HEK293 (cell line): ENCODE measurements around the gene PDHX.

Source experiments
- CTCF ChIA-PET: fragments of 350-600 bp; formaldehyde crosslinking; extraction: SDS; loops from one replicate; lab custom pipeline; 2021; ENCODE audit warnings: antibody characterized with exemption; lab: Yijun Ruan, JAX
- POLR2A ChIA-PET: fragments of 300-600 bp; formaldehyde crosslinking; extraction: SDS; loops from one replicate; lab custom pipeline; 2020; ENCODE audit warnings: antibody characterized with exemption, inconsistent platforms; lab: Yijun Ruan, JAX
- H3K27ac ChIP-seq: fragments of 200-500 bp; sonication (Bioruptor generic); 2 replicates; pipeline ENCODE4 v1.5.1; 2014; ENCODE audit warnings: low read depth, low read length, control low read depth, inconsistent platforms; ENCODE audit errors: extremely low read depth
- H3K36me3 ChIP-seq, 2 experiments: fragments of 200-500 bp in 1 of 2; sonication (Bioruptor generic) in 1 of 2; 1 replicate in 1 of 2; 2 replicates in 1 of 2; pipeline ENCODE4 v1.5.1; 2014 to 2017; ENCODE audit warnings: inconsistent platforms in 2 of 2, low read length in 2 of 2; ENCODE audit not compliant: control insufficient read depth in 2 of 2, insufficient read depth in 1 of 2
- H3K4me1 ChIP-seq: fragments of 200-500 bp; sonication (Bioruptor generic); 2 replicates; pipeline ENCODE4 v1.5.1; 2014; ENCODE audit warnings: mild to moderate bottlenecking, low read length, inconsistent platforms; ENCODE audit not compliant: control insufficient read depth, insufficient read depth
- H3K4me3 ChIP-seq: 2 replicates; pipeline ENCODE4 v1.5.1; 2011; ENCODE audit warnings: low read depth, mild to moderate bottlenecking, control low read depth, low read length, moderate library complexity
- H3K9me3 ChIP-seq: fragments of 200-500 bp; sonication (Bioruptor generic); 2 replicates; pipeline ENCODE4 v1.5.1; 2014; ENCODE audit warnings: low read depth, low read length, inconsistent platforms; ENCODE audit not compliant: control insufficient read depth, insufficient read depth
- GLI4 ChIP-seq: fragments of 450-650 bp; formaldehyde crosslinking; IDR thresholded peaks from 2 replicates; pipeline ENCODE4 v1.5.1; 2016; ENCODE audit warnings: missing biosample characterization, missing genetic modification characterization
- KLF1 ChIP-seq: fragments of 450-650 bp; formaldehyde crosslinking; IDR thresholded peaks from 2 replicates; pipeline ENCODE4 v1.5.1; 2016; ENCODE audit warnings: missing biosample characterization, missing genetic modification characterization
- KLF10 ChIP-seq: fragments of 450-650 bp; IDR thresholded peaks from 2 replicates; pipeline ENCODE4 v1.5.1; 2018; ENCODE audit warnings: missing biosample characterization, mild to moderate bottlenecking, missing genetic modification characterization
- KLF7 ChIP-seq: fragments of 450-650 bp; formaldehyde crosslinking; IDR thresholded peaks from 2 replicates; pipeline ENCODE4 v1.5.1; 2016; ENCODE audit warnings: missing biosample characterization, missing genetic modification characterization, borderline replicate concordance
- MZF1 ChIP-seq: fragments of 450-650 bp; formaldehyde crosslinking; IDR thresholded peaks from 2 replicates; pipeline ENCODE4 v1.5.1; 2017; ENCODE audit warnings: missing biosample characterization, missing genetic modification characterization, borderline replicate concordance
- PRDM1 ChIP-seq: fragments of 450-650 bp; formaldehyde crosslinking; IDR thresholded peaks from 2 replicates; pipeline ENCODE4; 2016; ENCODE audit warnings: missing biosample characterization, missing genetic modification characterization
- RBAK ChIP-seq: fragments of 450-650 bp; formaldehyde crosslinking; IDR thresholded peaks from 2 replicates; pipeline ENCODE4 v1.5.1; 2016; ENCODE audit warnings: missing biosample characterization, missing genetic modification characterization
- TRIM28 ChIP-seq: IDR thresholded peaks from 2 replicates; pipeline ENCODE4 v1.6.1; 2011; ENCODE audit warnings: low read length, control low read depth, borderline replicate concordance
- ZBTB1 ChIP-seq: fragments of 450-650 bp; formaldehyde crosslinking; IDR thresholded peaks from 2 replicates; pipeline ENCODE4 v1.5.1; 2016; ENCODE audit warnings: missing biosample characterization, missing genetic modification characterization
- ZNF140 ChIP-seq: fragments of 450-650 bp; formaldehyde crosslinking; IDR thresholded peaks from 2 replicates; pipeline ENCODE4 v1.5.1; 2016; ENCODE audit warnings: missing biosample characterization, missing genetic modification characterization
- ZNF169 ChIP-seq: fragments of 450-650 bp; formaldehyde crosslinking; IDR thresholded peaks from 2 replicates; pipeline ENCODE4 v1.5.1; 2016; ENCODE audit warnings: missing biosample characterization, missing genetic modification characterization
- ZNF175 ChIP-seq: fragments of 450-650 bp; formaldehyde crosslinking; IDR thresholded peaks from 2 replicates; pipeline ENCODE4 v1.5.1; 2016; ENCODE audit warnings: missing biosample characterization, missing genetic modification characterization
- ZNF416 ChIP-seq: fragments of 450-650 bp; formaldehyde crosslinking; IDR thresholded peaks from 2 replicates; pipeline ENCODE4 v1.5.1; 2016; ENCODE audit warnings: missing biosample characterization, missing genetic modification characterization
- ZNF423 ChIP-seq: fragments of 450-650 bp; formaldehyde crosslinking; IDR thresholded peaks from 2 replicates; pipeline ENCODE4 v1.5.1; 2016; ENCODE audit warnings: missing biosample characterization, missing genetic modification characterization
- ZNF48 ChIP-seq: fragments of 450-650 bp; formaldehyde crosslinking; IDR thresholded peaks from 2 replicates; pipeline ENCODE4 v1.5.1; 2016; ENCODE audit warnings: missing biosample characterization, missing genetic modification characterization
- ZNF549 ChIP-seq: fragments of 450-650 bp; IDR thresholded peaks from 2 replicates; pipeline ENCODE4 v1.5.1; 2018; ENCODE audit warnings: missing biosample characterization, missing genetic modification characterization, mild to moderate bottlenecking, inconsistent platforms, moderate library complexity
- ZNF560 ChIP-seq: fragments of 450-650 bp; formaldehyde crosslinking; IDR thresholded peaks from 2 replicates; pipeline ENCODE4 v1.5.1; 2017; ENCODE audit warnings: missing biosample characterization, missing genetic modification characterization, borderline replicate concordance
- ZNF561 ChIP-seq: fragments of 450-650 bp; IDR thresholded peaks from 2 replicates; pipeline ENCODE4 v1.5.1; 2018; ENCODE audit warnings: missing biosample characterization, missing genetic modification characterization, borderline replicate concordance
- ZNF76 ChIP-seq: fragments of 450-650 bp; formaldehyde crosslinking; IDR thresholded peaks from 2 replicates; pipeline ENCODE4; 2016; ENCODE audit warnings: low read depth, missing biosample characterization, missing genetic modification characterization, borderline replicate concordance
- ZNF837 ChIP-seq: fragments of 450-650 bp; formaldehyde crosslinking; IDR thresholded peaks from 2 replicates; pipeline ENCODE4 v1.5.1; 2016; ENCODE audit warnings: missing biosample characterization, missing genetic modification characterization
- ZSCAN16 ChIP-seq: fragments of 450-650 bp; formaldehyde crosslinking; IDR thresholded peaks from 2 replicates; pipeline ENCODE4 v1.5.1; 2016; ENCODE audit warnings: missing biosample characterization, missing genetic modification characterization
- TF ChIP-seq, protein P1 (sequence below): fragments of 450-650 bp; formaldehyde crosslinking; IDR thresholded peaks from 2 replicates; pipeline ENCODE4 v1.5.1; 2016; ENCODE audit warnings: missing biosample characterization, missing genetic modification characterization
- TF ChIP-seq, protein P2 (sequence below): fragments of 450-650 bp; formaldehyde crosslinking; IDR thresholded peaks from 2 replicates; pipeline ENCODE4 v1.5.1; 2016; ENCODE audit warnings: missing biosample characterization, missing genetic modification characterization, low read depth

The PDHX gene

DNA sequence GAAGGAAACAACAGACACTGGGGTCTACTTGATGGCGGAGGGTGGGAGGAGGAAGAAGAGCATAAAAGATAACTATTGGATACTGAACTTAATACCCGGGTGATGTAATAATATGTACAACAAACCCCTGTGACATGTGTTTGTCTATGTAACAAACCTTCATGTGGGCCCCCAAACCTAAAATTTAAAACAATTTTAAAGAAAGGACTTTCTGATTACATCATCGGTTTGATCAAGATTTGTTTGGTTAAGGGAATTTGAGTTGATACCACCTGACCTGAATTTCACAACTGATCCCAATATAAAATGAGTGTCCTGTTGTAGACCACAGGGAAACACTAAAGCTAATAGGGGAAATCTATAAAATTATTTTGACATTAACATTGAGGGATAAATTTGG lies 34.5 kb upstream of the PDHX start (continued):
- TF ChIP-seq, protein P1, sequence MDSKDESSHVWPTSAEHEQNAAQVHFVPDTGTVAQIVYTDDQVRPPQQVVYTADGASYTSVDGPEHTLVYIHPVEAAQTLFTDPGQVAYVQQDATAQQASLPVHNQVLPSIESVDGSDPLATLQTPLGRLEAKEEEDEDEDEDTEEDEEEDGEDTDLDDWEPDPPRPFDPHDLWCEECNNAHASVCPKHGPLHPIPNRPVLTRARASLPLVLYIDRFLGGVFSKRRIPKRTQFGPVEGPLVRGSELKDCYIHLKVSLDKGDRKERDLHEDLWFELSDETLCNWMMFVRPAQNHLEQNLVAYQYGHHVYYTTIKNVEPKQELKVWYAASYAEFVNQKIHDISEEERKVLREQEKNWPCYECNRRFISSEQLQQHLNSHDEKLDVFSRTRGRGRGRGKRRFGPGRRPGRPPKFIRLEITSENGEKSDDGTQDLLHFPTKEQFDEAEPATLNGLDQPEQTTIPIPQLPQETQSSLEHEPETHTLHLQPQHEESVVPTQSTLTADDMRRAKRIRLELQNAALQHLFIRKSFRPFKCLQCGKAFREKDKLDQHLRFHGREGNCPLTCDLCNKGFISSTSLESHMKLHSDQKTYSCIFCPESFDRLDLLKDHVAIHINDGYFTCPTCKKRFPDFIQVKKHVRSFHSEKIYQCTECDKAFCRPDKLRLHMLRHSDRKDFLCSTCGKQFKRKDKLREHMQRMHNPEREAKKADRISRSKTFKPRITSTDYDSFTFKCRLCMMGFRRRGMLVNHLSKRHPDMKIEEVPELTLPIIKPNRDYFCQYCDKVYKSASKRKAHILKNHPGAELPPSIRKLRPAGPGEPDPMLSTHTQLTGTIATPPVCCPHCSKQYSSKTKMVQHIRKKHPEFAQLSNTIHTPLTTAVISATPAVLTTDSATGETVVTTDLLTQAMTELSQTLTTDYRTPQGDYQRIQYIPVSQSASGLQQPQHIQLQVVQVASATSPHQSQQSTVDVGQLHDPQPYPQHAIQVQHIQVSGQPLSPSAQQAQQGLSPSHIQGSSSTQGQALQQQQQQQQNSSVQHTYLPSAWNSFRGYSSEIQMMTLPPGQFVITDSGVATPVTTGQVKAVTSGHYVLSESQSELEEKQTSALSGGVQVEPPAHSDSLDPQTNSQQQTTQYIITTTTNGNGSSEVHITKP (tag by site-specific recombination): no peak
- TF ChIP-seq GLI4 (tag by site-specific recombination): no peak

DNA sequence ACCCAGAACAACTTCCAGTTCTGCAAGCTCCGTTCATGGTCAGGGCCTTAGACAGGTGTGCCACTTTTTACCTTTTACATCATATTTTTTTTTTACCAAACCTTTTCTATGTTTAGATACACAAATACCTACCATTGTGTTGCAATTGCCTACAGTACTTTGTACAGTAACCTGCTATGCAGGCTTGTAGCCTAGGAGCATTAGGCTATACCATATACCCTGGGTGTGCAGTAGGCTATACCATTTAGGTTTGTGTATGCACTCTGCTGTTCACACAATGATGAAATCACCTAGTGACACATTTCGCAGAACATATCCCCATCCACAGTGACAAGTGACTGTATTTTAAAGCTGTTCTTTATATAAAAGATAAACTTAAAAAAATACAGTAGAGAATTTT lies 29.8 kb upstream of the PDHX start:
- ChIA-PET CTCF (interaction anchor here (0.6 to 1.5 kb wide), 6 partner anchors 11 to 597 kb away, joined by 3 to 4 read pairs (median 3); no protein-coding TSS in a partner anchor), POLR2A (no interaction called here)
- Histone ChIP-seq H3K4me1 (no peaks in the 10 kb centered on the region), H3K36me3 (peaks cover 0 to 45% of the 10 kb centered on the region in 2 experiments; a peak in 1 of 3 replicates), H3K4me3 (no peak overlapping the region), H3K9me3 (no peaks in the 10 kb centered on the region), H3K27ac (no peak overlapping the region)
- TF ChIP-seq ZNF423 (tag by site-specific recombination) (no peak), ZNF175 (tag by site-specific recombination) (no peak), ZNF837 (no peak), ZBTB1 (tag by site-specific recombination) (no peak), TRIM28 (no peak), ZNF416 (tag by site-specific recombination) (no peak), KLF10 (tag by site-specific recombination) (no peak), ZNF76 (tag by site-specific recombination) (no peak)
- TF ChIP-seq, protein P1 (tag by site-specific recombination): peak; percentile 88

DNA sequence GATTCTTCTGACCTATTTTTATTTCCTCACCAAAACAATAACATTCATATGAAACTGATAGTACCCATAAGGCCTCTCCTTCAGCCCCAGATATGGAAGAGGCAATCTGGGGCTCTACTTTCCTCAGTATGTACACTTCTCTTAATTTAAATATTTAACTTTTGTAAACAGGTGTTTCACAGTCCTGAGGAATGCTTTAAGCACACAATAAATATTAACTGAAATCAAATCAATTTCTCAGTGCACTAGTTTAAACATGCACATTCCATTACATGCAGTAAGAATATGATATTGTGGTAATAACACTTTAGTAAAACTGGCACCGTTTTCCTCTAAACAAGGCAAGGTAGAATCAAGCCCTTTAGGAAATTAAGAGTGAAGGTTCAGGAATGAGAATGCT lies 29.2 kb upstream of the PDHX start:
- Histone ChIP-seq H3K4me3 (no peak overlapping the region), H3K4me1 (no peaks in the 10 kb centered on the region), H3K36me3 (peaks cover 0 to 40% of the 10 kb centered on the region in 2 experiments; a peak in 1 of 3 replicates), H3K9me3 (no peaks in the 10 kb centered on the region), H3K27ac (no peak overlapping the region)
- CTCF ChIA-PET: interaction anchor here (0.7 to 6.3 kb wide), 2 partner anchors 207 to 300 kb away, joined by 3 to 103 read pairs; no protein-coding TSS in a partner anchor
- POLR2A ChIA-PET: no interaction called here
- no peak for TF ChIP-seq ZNF560 (tag by site-specific recombination)
- TF ChIP-seq, protein P2, sequence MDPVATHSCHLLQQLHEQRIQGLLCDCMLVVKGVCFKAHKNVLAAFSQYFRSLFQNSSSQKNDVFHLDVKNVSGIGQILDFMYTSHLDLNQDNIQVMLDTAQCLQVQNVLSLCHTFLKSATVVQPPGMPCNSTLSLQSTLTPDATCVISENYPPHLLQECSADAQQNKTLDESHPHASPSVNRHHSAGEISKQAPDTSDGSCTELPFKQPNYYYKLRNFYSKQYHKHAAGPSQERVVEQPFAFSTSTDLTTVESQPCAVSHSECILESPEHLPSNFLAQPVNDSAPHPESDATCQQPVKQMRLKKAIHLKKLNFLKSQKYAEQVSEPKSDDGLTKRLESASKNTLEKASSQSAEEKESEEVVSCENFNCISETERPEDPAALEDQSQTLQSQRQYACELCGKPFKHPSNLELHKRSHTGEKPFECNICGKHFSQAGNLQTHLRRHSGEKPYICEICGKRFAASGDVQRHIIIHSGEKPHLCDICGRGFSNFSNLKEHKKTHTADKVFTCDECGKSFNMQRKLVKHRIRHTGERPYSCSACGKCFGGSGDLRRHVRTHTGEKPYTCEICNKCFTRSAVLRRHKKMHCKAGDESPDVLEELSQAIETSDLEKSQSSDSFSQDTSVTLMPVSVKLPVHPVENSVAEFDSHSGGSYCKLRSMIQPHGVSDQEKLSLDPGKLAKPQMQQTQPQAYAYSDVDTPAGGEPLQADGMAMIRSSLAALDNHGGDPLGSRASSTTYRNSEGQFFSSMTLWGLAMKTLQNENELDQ (tag by site-specific recombination): no peak
- no peak for TF ChIP-seq PRDM1 (tag by site-specific recombination)
- no peak for TF ChIP-seq ZNF561
- TF ChIP-seq MZF1 (tag by site-specific recombination): no peak
- no peak for TF ChIP-seq ZNF140 (tag by site-specific recombination)
- no peak for TF ChIP-seq ZNF549 (tag by site-specific recombination)
- no peak for TF ChIP-seq ZNF169 (tag by site-specific recombination)
- no peak for TF ChIP-seq RBAK (tag by site-specific recombination)
- no peak for TF ChIP-seq KLF7 (tag by site-specific recombination)
- no peak for TF ChIP-seq KLF1 (tag by site-specific recombination)
- no peak for TF ChIP-seq ZSCAN16 (tag by site-specific recombination)
- TF ChIP-seq ZNF48 (tag by site-specific recombination): no peak
